CD14-positive monocyte (primary cell): ENCODE results near the gene DNAH14. TPM values are rescaled to one million over a fixed set of nuclear protein-coding genes. Genes with fewer than 3 reads are reported as not detected.

Experiments used
- DNase-seq, 3 donors: peaks; one replicate each; pipeline ENCODE4 v3.0.0-alpha.2; 2011 to 2022
- H2AFZ ChIP-seq: 2 replicates; pipeline ENCODE4 v1.6.0; 2012; ENCODE audit warnings: mild to moderate bottlenecking, low read depth, low read length, inconsistent platforms; ENCODE audit not compliant: insufficient read depth, poor library complexity, severe bottlenecking
- H3K27ac ChIP-seq, 2 donors: 1 replicate in 1 of 2; 2 replicates in 1 of 2; pipeline ENCODE4 v1.5.1; 2012 to 2013; ENCODE audit warnings: low read length in 2 of 2, control low read depth in 1 of 2, inconsistent platforms in 1 of 2, low read depth in 1 of 2, mild to moderate bottlenecking in 1 of 2
- H3K27me3 ChIP-seq, 2 donors: one replicate each; pipeline versions ENCODE4 v1.6.0 to v1.6.1; 2011 to 2013; ENCODE audit warnings: low read length in 2 of 2; ENCODE audit not compliant: control insufficient read depth in 2 of 2, insufficient read depth in 2 of 2
- H3K36me3 ChIP-seq, 2 donors: replicated peaks in 1 of 2; 1 replicate in 1 of 2; 2 replicates in 1 of 2; pipeline versions ENCODE4 v1.5.1 to v1.6.1; 2012 to 2013; ENCODE audit warnings: low read length in 2 of 2, control low read depth in 1 of 2, inconsistent platforms in 1 of 2, mild to moderate bottlenecking in 1 of 2; ENCODE audit not compliant: insufficient read depth in 2 of 2, control insufficient read depth in 1 of 2
- H3K4me1 ChIP-seq, 2 donors: 1 replicate in 1 of 2; 2 replicates in 1 of 2; pipeline versions ENCODE4 v1.5.1 to v1.6.1; 2012 to 2013; ENCODE audit warnings: low read length in 2 of 2, control low read depth in 1 of 2, inconsistent platforms in 1 of 2, mild to moderate bottlenecking in 1 of 2, moderate library complexity in 1 of 2; ENCODE audit not compliant: insufficient read depth in 2 of 2, control insufficient read depth in 1 of 2
- H3K4me2 ChIP-seq: replicated peaks from 2 replicates; pipeline ENCODE3; 2012; ENCODE audit warnings: low read length, moderate library complexity, mild to moderate bottlenecking; ENCODE audit not compliant: poor library complexity, severe bottlenecking; ENCODE audit errors: extremely low read depth
- H3K4me3 ChIP-seq, 3 experiments: fragments of 200-600 bp in 1 of 3; sonication (generic) in 1 of 3; replicated peaks in 1 of 3; 1 replicate in 2 of 3; 2 replicates in 1 of 3; pipeline ENCODE4 v1.5.1; 2011 to 2013; ENCODE audit warnings: low read length in 3 of 3, mild to moderate bottlenecking in 3 of 3, control low read depth in 2 of 3, low read depth in 2 of 3, inconsistent platforms in 1 of 3, moderate library complexity in 1 of 3
- H3K79me2 ChIP-seq: 2 replicates; pipeline ENCODE4 v1.6.0; 2012; ENCODE audit warnings: mild to moderate bottlenecking, control low read depth, inconsistent platforms, low read length, moderate library complexity; ENCODE audit not compliant: insufficient read depth
- H3K9ac ChIP-seq: 2 replicates; pipeline ENCODE4 v1.6.0; 2017; ENCODE audit warnings: low read length, mild to moderate bottlenecking; ENCODE audit not compliant: insufficient read depth, poor library complexity, severe bottlenecking
- H3K9me3 ChIP-seq, 2 donors: replicated peaks in 1 of 2; 1 replicate in 1 of 2; 2 replicates in 1 of 2; pipeline versions ENCODE4 v1.5.1 to v1.6.1; 2012 to 2013; ENCODE audit warnings: low read length in 2 of 2, control low read depth in 1 of 2; ENCODE audit not compliant: control insufficient read depth in 1 of 2, insufficient read depth in 1 of 2
- H4K20me1 ChIP-seq: 2 replicates; pipeline ENCODE4 v1.6.0; 2012; ENCODE audit warnings: mild to moderate bottlenecking, low read length, control low read depth, moderate library complexity; ENCODE audit not compliant: insufficient read depth
- H3K27ac Mint-ChIP-seq, 7 donors: one replicate each; pipeline ENCODE4 v1.8.0; 2020; ENCODE audit warnings: mild to moderate bottlenecking in 7 of 7, mixed read lengths in 7 of 7, moderate library complexity in 6 of 7, inconsistent platforms in 2 of 7
- H3K27me3 Mint-ChIP-seq, 3 donors: one replicate each; pipeline ENCODE4 v1.8.0; 2021 to 2022; ENCODE audit warnings: low read depth in 3 of 3, mild to moderate bottlenecking in 3 of 3, mixed read lengths in 3 of 3, moderate library complexity in 3 of 3, inconsistent platforms in 1 of 3
- H3K36me3 Mint-ChIP-seq, 2 donors: one replicate each; pipeline ENCODE4 v1.8.0; 2020; ENCODE audit warnings: mixed read lengths in 2 of 2, inconsistent platforms in 1 of 2, mild to moderate bottlenecking in 1 of 2
- H3K4me1 Mint-ChIP-seq: one replicate; pipeline ENCODE4 v1.8.0; 2020; ENCODE audit warnings: mild to moderate bottlenecking, mixed read lengths
- H3K4me3 Mint-ChIP-seq, 2 donors: one replicate each; pipeline ENCODE4 v1.8.0; 2020; ENCODE audit warnings: mild to moderate bottlenecking in 2 of 2, mixed read lengths in 2 of 2, moderate library complexity in 1 of 2
- H3K9me3 Mint-ChIP-seq, 7 donors: one replicate each; pipeline ENCODE4 v1.8.0; 2020 to 2022; ENCODE audit warnings: mixed read lengths in 7 of 7, mild to moderate bottlenecking in 6 of 7, moderate library complexity in 6 of 7, inconsistent platforms in 2 of 7
- CTCF ChIP-seq: fragments of 200-600 bp; IDR thresholded peaks from one replicate; pipeline ENCODE4 v1.8.0; 2022; ENCODE audit warnings: antibody characterized with exemption, mild to moderate bottlenecking
- WGBS: methylation state at CpG from one replicate; pipeline ENCODE4 v1.1.5; 2013; ENCODE audit warnings: missing lambda C conversion rate; ENCODE audit not compliant: insufficient coverage; 5-methylcytosine and 5-hydroxymethylcytosine counted together
- intact Hi-C, 2 donors: fragments of 100-400 bp; cut with micrococcal nuclease; formaldehyde crosslinking; loops; one replicate each; pipeline versions ENCODE4 v1.15.0 to v1.15.1; 2023
- polyA plus RNA-seq, 3 donors: library from polyadenylated mRNA; depleted of rRNA in 1 of 3; unstranded in 2 of 3; stranded (reverse) in 1 of 3; fragments of 300-500 nt in 2 of 3; fragments of >200 nt in 1 of 3; fragmentation: Illumina TruSeq in 2 of 3; gene quantifications; 1 replicate in 2 of 3; 2 replicates in 1 of 3; pipeline ENCODE4 v1.2.3, GENCODE V29; 2012 to 2021

Gene DNAH14
- polyA plus RNA-seq, 3 donors: 0.83 TPM; not detected in 2

GRCh38 chr1:225435957-225436392 is 506.5 kb downstream of the DNAH14 start:
- Histone ChIP-seq H3K27me3 (no peaks in the 10 kb centered on the region), H3K36me3 (no peaks in the 10 kb centered on the region), H3K27ac (no peak overlapping the region), H4K20me1 (no peaks in the 10 kb centered on the region), H3K4me1 (peaks cover 0 to 6% of the 10 kb centered on the region in 2 donors), H3K79me2 (no peaks in the 10 kb centered on the region), H3K9ac (no peak overlapping the region), H3K9me3 (no peaks in the 10 kb centered on the region), H3K4me3 (no peak overlapping the region), H2AFZ (no peak overlapping the region), H3K4me2 (no peak overlapping the region)
- no peak for DNase-seq
- intact Hi-C loops: no loop called here
- Mint-ChIP-seq H3K4me3 (no peak overlapping the region), H3K4me1 (peaks cover 14% of the 10 kb centered on the region), H3K27ac (no peak overlapping the region), H3K9me3 (peaks cover 0 to 9% (median 6%) of the 10 kb centered on the region in 7 donors), H3K27me3 (peaks cover 0 to 2% (median 1%) of the 10 kb centered on the region in 3 donors), H3K36me3 (no peaks in the 10 kb centered on the region)
- TF ChIP-seq CTCF: no peak
- 71% methylated on average over 5 of the region's 6 CpGs for WGBS

- H3K27me3 ChIP-seq: no peaks in the 10 kb centered on the region
- Mint-ChIP-seq H3K36me3 (no peaks in the 10 kb centered on the region), H3K27ac (no peak overlapping the region), H3K4me3 (no peak overlapping the region), H3K27me3 (peaks cover 0 to 2% (median 1%) of the 10 kb centered on the region in 3 donors), H3K9me3 (no peaks in the 10 kb centered on the region), H3K4me1 (peaks cover 29% of the 10 kb centered on the region)
- WGBS: 84% methylated on average over 4 of the region's 5 CpGs
- no peaks in the 10 kb centered on the region for H3K9me3 ChIP-seq
- no peaks in the 10 kb centered on the region for H3K36me3 ChIP-seq
- peak; percentile 60 for TF ChIP-seq CTCF
- no peak overlapping the region for H3K9ac ChIP-seq
- no peak overlapping the region for H2AFZ ChIP-seq
- H3K4me3 ChIP-seq: no peak overlapping the region
- DNase-seq: peak in 2 of 3 donors; percentile 30 to 35
- no peak overlapping the region for H3K27ac ChIP-seq
- H3K79me2 ChIP-seq: no peaks in the 10 kb centered on the region
- no peak overlapping the region for H3K4me2 ChIP-seq
- no peaks in the 10 kb centered on the region for H4K20me1 ChIP-seq
- peaks cover 11 to 23% of the 10 kb centered on the region in 2 donors for H3K4me1 ChIP-seq
- intact Hi-C loops: no loop called here
Observed at GRCh38 chr1:225437710-225438437, 508.4 kb downstream of the DNAH14 start.
